Putamen (tissue), 1 donor: Measurements from ENCODE around the gene C1QTNF5.

Experiments
- DNase-seq: peaks from one replicate; pipeline ENCODE4 v3.0.0-alpha.2; 2016; ENCODE audit warnings: low spot score

C1QTNF5 gene

DNA sequence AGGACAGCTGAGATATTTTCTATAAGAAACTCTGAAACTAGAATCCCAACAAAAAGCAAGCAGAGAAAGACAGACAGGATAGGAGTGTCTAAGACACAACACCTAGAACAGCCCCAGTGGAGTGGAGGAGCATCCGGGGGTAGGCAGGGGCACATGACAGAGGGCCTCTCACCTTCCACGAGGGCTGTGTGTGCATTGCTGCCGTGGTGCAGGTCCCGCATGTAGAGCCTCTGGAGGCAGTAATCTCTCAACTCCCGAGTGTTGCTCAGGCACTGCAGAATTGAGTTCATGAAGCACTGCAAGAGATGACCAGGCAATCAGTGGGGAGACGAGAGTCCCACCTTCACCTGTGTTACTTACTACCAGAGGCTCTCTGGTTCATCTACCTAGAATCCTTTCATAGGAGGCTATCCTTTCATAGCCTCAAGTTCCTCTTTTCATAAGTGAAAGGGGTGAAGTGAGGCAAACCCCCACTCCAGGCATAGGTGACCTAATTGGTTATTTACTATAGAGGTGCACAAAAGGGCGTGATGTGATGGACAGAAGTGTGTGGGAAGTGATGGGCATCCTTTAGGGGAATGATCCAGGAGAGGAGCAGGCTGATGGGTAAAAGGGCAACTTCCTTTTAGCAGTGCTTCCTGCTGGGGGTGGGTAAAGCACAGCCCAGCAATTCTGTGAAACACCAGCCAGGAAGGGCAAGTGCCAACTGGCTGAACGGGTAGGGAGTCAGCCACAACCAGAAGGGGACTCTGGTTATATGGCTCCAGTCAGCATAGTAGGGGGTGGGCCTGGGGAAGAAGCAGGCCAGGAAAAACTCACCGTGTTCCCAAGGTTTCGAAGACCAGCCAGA is 18.9 kb upstream of the C1QTNF5 start:
- no peak for DNase-seq

DNA sequence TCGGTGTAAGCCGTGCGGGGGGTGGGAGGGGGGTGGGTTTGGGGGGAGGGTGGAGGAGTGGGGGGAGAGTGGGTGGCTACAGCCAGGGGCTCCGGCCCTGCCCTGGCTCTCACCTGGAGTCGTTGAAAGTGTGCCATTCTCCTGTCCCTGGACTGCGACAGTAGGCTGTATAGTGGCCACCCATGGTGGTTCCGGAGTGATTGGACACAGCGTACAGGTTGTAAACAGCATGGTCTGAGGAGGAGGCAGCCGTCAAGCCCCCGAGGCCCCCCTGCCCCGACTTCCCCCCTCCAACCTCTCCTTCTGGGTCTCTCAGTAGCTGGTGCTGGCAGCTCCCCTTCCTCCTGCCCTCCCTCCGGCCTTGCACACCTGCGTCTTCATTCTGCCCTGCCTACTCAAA is 16.4 kb upstream of the C1QTNF5 start:
- no peak for DNase-seq

DNA sequence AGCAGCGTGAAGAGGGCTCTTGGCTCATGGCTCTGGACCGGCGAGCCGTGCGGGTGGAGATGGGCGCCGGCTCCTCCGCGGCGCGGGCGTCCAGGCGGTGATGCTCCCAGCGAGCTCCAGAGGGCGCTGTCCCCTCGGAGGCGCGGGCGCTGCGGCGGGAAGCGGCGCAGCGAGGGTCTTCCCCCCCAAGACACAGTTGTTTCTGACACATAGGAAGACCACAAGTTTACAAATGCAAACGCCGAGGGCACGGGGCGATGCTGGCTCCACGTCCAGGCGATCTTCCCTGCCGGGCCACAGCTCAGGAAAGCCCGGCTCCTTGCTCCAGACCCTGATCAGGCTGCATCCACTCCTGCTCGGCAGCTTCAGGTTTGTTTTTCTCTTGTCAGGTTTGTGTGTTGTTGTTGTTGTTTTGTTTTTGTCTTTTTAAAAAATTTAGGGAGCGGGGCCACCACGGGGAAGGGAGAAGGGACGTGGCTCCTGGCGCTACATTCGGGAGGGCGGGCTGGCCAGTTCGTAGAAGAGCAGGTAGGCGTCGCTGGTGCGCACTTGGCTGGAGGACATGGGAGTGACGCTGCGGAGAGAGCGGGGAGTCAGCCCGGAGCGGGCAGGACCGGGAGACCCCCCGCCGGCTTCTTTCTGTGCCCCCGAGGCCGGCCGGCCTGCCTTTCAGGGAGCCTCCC is 15.8 kb upstream of the C1QTNF5 start:
- DNase-seq = no peak

DNA sequence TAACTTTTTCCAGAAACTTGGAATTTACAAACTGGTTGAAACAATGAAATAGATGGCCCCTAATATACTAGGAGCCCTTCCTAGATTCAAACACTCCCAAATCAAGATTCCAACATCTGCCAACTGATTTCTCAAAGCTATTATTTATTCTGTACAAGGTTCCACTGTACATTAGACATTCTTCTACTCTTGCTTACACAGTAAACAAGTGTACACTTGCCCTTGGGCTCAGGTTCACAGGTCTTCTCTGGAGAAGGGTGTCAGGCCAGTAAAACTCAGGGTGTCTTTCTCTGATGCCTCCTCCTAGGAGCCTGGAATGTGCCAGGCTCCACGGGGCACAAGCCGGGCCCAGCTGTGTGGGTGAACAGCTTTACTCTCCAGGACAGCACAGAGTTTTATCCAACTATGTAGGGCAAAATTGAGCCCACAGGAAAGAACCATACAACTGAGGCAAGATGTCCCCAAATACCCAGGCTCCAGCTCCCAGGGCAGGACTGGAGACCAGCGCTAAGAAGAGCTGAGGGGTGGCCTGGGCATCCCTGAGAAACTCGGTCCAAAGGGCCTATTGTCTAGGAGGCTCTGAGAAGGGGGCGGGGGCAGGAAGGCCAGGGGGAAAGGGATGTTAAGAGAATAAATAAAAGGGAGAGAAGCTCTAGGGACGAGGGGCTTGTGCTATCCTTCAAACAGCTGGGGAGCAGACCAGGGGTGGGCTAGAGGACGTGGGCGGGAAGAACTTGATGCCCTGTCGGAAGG is 14.6 kb upstream of the C1QTNF5 start:
- no peak for DNase-seq

DNA sequence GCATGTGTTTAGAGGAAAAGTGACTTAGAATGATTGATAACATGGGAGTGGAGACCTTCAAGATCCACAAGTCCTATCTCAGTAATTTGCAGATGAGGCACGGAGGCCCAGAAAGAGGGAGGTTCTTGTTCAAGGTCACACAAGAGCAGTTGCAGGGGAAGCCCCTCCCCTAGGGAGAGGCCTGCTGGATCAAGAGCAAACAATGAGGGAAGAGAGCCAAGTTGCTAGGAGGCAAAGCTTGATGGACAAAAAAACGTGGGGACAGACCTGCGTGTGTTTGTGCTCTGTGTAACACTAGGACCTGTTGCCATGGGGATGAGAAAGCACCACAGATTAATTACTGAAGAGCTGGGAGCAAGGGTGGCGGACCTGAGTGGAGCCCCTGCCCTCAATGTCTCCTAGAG is 12.2 kb upstream of the C1QTNF5 start:
- DNase-seq = no peak

DNA sequence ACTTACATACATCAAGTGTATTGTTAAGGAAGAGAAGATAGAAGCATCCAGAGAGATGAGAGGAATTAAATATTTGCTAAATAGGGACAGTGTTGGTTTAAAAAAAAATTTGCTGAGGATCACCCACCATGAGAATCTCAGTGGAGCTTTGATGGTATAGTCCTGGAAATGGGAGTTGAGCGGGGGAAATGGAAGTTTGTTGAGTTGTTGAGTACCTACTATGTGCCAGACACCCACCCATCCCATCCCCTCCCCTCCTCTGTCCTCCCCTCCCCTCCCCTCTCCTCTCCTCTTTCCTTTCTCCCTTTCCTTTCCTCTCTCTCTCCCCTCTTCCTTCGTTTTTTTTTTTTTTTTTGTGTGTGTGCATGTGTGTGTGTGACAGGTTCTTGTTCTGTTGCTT is 10.5 kb upstream of the C1QTNF5 start:
- no peak for DNase-seq

DNA sequence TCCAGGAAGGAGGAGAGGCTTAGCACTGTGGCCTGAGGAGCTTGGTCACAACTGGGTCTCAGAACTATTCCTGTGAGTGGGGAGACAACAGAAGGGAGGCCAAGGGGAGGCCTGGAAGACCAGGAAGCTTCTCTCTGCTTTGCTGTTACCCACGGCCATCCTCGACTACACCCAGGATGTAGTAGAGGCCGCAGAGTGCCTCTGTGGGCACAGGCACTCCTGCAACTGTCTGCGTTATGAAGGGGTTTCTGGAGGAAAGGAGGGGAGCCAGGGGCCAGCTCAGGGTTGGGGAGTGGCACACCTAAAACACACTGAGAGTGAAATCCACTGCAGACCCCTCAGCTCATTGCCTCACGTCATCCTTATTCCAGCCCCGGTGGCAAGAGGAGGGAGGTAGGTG is 9.6 kb upstream of the C1QTNF5 start:
- DNase-seq = no peak

DNA sequence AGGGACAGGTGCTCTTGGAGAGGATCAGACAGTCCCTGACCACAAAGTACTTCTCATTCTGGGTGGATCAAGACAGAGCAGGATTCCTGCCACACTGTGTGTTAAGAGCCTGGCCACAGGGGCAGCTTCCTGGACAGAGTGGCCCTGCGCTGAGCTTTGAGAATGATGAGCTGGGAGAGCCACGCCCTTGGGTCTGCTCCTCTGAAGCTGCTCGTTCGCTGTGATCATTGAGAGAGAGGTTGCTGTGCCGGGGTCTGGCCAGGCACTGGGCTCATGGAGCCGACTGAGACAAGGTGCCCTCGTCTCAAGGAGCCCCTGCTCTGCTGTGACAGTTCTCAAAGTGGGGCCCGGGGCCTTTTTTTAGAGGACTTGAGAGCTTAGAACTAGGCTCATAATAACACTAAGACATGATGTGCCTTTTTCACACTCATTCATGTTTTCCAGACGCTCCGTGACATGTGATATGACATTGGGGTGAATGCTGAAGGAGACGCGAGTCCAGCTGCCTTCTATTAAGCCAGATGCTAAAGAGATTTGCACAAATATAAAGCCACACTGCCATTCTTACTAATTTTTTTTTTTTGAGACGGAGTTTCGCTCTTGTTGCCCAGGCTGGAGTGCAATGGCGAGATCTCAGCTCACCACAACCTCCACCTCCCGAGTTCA is 7.4 kb upstream of the C1QTNF5 start:
- no peak for DNase-seq

DNA sequence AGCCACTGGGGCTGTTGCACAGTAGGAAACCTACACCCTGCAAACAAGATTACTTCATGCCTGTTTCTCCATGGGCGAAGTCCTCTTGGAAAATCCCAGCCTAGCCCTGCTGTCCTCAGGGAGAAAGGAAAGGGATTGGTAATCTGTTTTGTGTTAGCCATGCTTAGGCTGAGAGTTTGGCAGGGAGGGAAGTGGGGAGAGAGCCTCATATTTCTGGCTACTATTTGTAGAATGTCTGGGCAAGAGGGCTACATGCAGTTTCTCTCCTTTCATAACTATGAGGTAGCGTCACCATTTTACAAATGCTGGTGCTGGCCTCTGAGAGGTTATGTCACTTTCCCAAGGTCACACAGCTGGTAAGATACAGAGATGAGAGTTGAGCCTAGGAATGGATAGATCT is 6.6 kb upstream of the C1QTNF5 start:
- no peak for DNase-seq

DNA sequence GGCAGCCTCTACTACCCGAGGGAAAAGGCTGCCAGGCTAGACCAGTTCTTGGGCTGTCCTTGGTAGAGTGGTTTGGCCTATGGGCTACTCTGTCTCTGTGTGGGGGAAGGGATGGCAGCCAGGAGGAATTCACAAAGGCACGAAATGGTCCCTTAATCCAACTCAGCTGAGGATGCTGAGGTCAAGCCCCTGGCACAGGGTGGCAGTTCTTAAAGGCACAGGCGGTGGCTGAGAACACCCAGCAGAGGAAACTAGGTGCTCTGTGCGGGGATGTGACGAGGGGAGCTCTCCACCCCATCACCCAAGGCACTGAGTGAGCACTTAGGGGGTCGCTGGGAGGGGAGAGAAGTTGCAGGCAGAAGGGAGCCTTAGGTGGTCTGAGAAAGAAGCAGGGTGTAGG is 5.9 kb upstream of the C1QTNF5 start, which contains the start of gene MFRP:
Gene MFRP (minus strand): TSS at position 101 of the 400 bp plus-strand sequence. CDS start 192 bp downstream, outside the sequence.
- DNase-seq = no peak

DNA sequence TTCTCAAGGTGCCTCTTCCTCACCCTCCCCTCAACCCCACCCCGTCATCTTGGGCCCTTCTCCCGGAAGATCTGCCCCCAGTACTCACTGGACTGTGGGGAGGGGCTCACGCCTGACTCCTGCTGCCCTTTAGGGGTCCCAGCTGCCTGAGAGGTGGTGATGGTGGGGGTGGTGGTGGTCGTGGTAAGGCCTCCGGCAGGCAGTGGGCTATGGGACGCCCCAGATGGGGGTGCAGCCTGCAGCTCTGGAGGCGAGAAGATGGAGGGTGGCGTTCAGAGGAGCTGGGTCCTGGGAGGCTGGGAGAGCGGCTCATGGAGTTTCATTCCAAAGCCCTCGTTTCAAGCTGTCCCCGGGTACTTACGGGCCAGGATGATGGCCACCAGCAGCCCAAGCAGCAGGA is 5.0 kb upstream of the C1QTNF5 start:
- no peak for DNase-seq

DNA sequence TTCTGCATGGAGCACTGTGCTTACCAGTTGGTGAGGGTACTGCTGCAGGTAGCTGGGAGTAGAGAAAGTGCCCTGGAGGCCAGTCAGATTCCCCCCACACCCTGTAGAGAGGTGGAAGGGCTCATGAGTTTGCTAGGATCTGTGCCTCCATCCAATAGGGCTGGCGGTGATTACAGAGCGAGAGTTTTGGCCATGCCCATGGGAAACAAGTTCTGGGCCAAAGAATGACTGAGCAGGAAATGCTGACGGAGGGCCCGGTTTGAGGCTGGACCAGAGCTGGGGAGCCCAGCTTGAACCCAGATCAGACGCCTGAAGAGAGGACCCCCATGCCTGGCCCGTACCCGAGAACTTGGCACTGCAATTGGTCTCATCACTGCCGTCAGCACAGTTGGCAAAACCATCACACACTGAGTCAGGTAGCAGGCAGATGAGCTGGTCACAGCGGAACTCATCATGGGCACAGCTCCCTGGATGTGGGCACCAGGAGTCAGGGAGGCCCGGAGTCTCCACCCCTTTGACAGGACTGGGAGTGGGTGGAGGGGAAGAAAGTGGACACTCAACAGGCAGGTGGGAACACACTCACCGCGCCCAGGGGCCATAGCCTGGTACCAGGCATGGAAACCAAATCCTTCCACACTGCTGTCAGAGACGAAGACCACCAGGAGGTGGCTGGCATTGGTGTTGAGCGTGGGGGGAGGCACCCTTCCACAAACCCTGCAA is 3.8 kb upstream of the C1QTNF5 start:
- no peak for DNase-seq

DNA sequence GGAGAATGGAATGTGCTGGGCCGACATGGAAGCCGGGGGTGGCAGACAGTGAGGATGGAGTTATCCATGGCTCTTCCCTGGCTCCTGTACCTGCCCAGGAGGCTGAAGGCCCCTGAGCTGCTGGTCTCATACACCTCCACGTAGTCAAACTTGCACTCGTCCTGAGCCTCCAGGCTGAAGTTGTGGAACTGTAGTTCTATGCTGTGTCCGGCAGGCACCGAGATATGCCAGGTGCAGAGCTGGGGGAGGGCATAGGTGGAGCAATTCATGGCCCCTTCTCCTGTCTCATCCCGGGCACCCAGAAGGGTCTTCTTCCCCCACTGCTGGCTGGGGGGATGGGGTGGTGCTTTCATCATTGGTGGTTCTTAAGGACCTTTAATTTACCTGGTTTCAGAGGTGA is 3.0 kb upstream of the C1QTNF5 start:
- DNase-seq = no peak

DNA sequence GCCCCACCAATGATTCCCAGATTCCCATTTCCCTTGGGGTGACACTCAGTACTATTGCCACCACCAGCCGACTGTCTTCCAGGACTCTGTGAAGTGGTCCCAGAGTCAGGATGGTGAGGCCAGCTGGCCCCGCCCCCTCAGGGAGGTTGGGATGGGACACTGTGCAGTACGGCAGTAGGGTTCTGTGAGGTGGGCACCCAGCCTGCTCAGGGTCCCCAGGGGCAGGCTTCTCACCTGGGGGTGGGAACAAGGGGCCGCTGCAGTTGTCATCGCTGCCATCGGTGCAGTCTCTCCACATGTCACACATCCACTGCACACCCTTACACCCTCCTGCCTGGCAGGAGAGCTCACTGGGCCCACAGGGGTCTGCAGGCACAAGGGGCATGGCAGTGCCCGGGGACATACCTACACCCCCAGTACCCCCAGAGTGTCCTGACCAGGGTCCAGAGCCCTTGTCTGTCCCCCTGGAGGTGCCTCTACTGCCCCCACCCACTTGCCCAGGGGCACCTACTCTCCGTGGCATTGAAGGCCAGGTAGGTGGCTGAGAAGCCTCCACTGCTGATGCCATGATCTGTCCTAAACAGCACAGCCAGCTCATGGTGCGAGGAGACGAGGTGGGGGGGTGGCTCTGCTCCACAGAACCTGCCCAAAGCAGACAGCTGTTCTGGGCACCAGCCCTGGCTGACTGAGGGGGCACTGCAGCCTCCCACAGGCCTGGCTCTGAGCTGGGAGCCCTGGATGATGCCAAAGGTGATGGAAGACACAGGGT is 1.9 kb upstream of the C1QTNF5 start:
- no peak for DNase-seq

DNA sequence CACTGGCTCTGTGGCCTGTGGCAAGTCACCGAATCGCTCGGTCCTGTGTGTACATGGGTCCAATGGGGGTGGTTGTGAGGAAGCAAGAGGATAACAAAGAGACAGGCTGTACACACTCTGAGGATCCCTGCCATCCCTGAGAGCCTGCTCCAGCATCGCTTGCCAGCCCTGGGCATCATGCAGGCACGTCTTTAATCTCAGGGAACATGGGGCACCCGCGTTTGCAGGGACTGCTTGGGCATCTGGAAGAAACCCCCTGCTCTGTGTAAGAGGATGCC is 1.3 kb upstream of the C1QTNF5 start:
- DNase-seq = no peak

DNA sequence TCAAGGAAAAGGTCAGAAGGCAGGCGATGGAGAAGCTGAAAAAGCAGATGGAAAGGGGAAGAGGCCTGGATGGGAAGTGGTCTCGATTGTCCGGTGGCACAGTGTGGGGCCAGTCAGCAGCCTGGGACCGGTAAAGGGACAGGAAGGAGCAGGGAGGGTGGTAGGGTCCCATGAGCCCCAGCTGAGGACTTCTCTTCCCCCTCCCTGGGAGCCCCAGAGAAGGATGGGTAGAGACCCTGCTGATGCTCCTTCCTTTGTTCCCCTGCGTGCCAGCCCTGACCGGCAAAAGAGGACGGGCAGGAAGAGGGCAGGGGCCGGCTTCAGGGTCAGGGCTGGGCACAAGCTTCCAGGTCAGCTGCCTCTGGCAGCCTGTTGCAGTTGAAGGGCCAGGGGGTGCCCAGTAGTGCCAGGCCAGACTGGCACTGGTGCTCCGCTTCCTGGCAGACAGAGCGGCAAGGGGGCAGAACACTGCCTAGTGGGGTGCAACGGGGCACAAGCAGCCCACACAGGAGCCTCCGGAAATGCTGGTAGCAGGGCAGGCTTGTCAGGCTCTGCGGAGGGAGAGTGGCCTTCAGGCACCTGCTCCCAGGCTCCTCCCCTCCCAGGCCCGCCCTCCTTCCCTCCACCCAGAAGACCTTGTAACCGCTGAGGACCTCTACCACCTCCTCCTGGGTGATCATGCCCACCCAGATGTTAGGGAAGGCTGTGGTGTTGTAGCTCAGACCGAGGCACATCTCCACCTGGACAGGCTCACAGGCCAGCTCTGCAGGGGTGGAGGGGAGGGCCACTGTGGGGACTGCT is 739 bp upstream of the C1QTNF5 start:
- no peak for DNase-seq

DNA sequence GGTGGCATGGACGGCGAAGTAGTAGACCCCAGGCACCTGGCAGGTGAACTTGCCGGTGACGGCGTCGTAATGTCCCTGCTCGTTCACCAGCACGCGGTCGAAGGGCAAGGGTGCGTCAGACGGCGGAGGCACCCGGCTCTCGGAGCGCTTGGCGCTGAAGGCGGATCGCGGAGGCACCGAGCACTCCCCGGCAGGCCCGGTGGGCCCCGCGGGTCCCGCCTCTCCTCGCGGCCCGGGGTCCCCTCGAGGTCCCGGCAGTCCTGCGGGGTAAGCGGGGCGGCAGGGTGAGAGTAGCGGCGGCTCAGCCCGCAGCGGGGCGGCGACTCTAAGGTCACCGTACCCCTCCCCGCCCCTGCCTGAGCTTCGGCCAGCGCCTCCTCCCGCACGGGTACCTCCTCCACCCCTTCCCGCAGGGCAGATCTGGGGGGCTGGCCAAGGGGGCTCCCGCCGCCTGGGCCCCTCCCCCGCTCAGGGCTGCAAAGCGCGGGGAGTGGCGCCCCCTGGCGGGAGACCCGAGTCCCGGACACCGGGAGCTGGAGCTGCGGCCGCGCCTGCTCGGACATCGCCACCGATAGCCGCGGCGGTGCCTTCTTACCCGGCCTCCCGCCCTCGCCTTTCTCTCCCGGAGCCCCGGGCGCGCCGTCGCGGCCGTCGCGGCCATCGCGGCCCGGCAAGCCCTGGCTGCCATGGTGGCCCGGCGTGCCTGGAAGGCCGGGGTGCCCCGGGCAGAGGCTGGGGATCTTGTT is 921 bp downstream of the C1QTNF5 start:
- peak; percentile 79 for DNase-seq

DNA sequence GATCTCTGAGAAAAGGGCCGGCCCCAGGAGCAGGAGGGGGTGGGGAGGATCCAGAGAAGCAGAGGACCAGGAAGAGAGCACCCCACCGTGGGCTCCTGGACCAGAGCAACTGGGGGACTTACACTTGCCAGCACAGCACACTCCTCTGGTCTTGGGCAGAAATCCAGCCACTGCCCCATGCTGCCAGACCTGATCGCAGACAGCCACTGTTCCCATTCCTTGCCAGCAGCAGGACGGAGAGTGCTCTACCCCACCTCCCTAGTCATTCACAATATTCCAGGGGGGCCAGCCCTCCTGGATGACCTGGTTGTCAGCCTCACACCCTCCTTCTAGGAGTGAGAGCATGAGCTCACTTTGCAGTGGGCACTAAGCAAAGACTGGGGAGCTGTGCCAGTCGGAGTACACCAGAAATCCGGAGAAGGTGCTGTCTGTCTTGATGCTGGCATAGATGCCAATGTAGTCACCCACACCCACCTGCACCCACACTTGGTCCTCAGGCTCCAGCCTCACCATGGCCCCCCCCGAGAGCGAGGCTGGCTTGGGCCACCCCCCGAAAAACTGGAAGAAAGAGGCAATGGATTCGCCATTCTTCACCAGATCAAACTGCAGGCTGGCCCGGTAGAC is 1.6 kb downstream of the C1QTNF5 start:
- no peak for DNase-seq

DNA sequence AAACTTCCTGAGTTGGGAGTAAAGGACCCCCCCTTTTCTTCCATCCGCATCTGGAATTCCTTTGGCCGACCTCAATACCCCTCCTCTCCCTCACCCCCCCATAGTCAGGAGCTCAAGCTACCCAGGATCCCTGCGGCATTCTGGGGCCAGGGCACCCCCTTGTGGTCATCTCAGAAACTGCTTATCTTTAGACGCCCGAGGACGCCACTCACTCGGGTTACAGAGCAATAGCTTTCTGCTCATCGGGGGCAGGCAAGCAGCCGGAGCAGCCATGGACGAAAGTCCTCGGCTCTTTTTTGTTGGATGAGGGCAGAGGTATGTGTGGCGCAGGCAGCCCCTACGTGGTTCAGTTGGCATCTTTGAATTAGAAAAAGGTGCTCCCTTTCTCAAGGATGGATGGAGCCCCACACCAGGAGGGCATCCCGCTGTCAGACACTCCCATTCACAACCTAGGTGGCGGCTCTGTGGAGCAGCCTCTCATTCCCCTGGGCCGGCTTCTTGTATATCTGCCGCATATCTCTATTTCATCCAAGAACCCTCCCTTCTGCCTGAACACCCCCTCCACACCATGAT is 2.3 kb downstream of the C1QTNF5 start:
- DNase-seq = peak; percentile 84
